ENCODE data around the gene SIN3B. TPM values are rescaled to one million over a fixed set of nuclear protein-coding genes. Genes with fewer than 3 reads are reported as not detected.

Gene SIN3B
- total and polyA plus RNA-seq, 9 of the 15 experiments (the other 6 are each of a cell fraction or from before 2014, with no cell fraction given), result 0.51 to 34.2 (median 14.3) TPM

DNA sequence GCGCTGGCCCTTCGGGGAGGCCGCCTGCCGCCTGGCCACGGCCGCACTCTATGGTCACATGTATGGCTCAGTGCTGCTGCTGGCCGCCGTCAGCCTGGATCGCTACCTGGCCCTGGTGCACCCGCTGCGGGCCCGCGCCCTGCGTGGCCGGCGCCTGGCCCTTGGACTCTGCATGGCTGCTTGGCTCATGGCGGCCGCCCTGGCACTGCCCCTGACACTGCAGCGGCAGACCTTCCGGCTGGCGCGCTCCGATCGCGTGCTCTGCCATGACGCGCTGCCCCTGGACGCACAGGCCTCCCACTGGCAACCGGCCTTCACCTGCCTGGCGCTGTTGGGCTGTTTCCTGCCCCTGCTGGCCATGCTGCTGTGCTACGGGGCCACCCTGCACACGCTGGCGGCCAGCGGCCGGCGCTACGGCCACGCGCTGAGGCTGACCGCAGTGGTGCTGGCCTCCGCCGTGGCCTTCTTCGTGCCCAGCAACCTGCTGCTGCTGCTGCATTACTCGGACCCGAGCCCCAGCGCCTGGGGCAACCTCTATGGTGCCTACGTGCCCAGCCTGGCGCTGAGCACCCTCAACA lies 60.8 kb downstream of the SIN3B start (continued):
- TF ChIP-seq ZNF780A (CRISPR knock-in tag; IDR thresholded peaks at IDR 0.05), result no peak
- no peak for TF ChIP-seq PTTG1 (tag; IDR thresholded peaks at IDR 0.05; ENCODE audit: low read depth)
- TF ChIP-seq RFX7 (CRISPR knock-in tag; IDR thresholded peaks at IDR 0.05), result no peak
- TF ChIP-seq NONO (IDR thresholded peaks at IDR 0.05; ENCODE audit: low read depth in 2 of 2, low read length in 1 of 2), result peak; percentile 33 to 55; a peak in 1 of 4 replicates
- no peak for TF ChIP-seq ZNF253 (CRISPR knock-in tag; conservative IDR thresholded peaks at IDR 0.05)
- peak; percentile 76; the same call in 1 of the 2 replicates for TF ChIP-seq ZNF347 (CRISPR knock-in tag; IDR thresholded peaks at IDR 0.05; ENCODE audit: low read depth)
- TF ChIP-seq ZBTB9 (CRISPR knock-in tag; IDR thresholded peaks at IDR 0.05), result peak; percentile 93; the same call in 1 of the 2 replicates
- no peak for TF ChIP-seq TEAD4 (IDR thresholded peaks at IDR 0.05; ENCODE audit: low read length)
- TF ChIP-seq TEAD4 (CRISPR knock-in tag; IDR thresholded peaks at IDR 0.05; ENCODE audit: borderline replicate concordance), result no peak
- TF ChIP-seq MTA2 (IDR thresholded peaks at IDR 0.05; ENCODE audit: low read depth), result no peak
- TF ChIP-seq ZNF184 (CRISPR knock-in tag; IDR thresholded peaks at IDR 0.05), result no peak
- no peak for TF ChIP-seq ZNF140 (CRISPR knock-in tag; IDR thresholded peaks at IDR 0.05)
- TF ChIP-seq ZNF444 (CRISPR knock-in tag; IDR thresholded peaks at IDR 0.05), result no peak
- TF ChIP-seq SMARCA4 (IDR thresholded peaks at IDR 0.05), result no peak
- no peak for TF ChIP-seq RNF219 (CRISPR knock-in tag; IDR thresholded peaks at IDR 0.05)
- TF ChIP-seq CAMTA2 (CRISPR knock-in tag; conservative IDR thresholded peaks at IDR 0.05), result no peak
- TF ChIP-seq SMARCA5 (IDR thresholded peaks at IDR 0.05), result no peak
- peak; percentile 37 to 80 (median 71) for TF ChIP-seq YY1 (IDR thresholded peaks at IDR 0.05; ENCODE audit: borderline replicate concordance in 1 of 3, control insufficient read depth in 1 of 3, extremely low read depth in 1 of 3, insufficient read depth in 3 of 3, insufficient read length in 1 of 3, insufficient replicate concordance in 2 of 3, low read depth in 1 of 3, low read length in 2 of 3)
- no peak for TF ChIP-seq LARP7 (IDR thresholded peaks at IDR 0.05)
- TF ChIP-seq E2F1 (CRISPR knock-in tag; IDR thresholded peaks at IDR 0.05), result peak; percentile 86; the same call in 1 of the 2 replicates
- TF ChIP-seq EZH2 (IDR thresholded peaks at IDR 0.05; ENCODE audit: borderline replicate concordance, low read depth, low read length), result no peak
- peak; percentile 57 for TF ChIP-seq ETV1 (tag; conservative IDR thresholded peaks at IDR 0.05; ENCODE audit: low read depth)
- TF ChIP-seq ATF7 (IDR thresholded peaks at IDR 0.05), result no peak
- TF ChIP-seq ZNF449 (CRISPR knock-in tag; IDR thresholded peaks at IDR 0.05), result 0 out of 2 replicates have a peak, but pooled peaks have one; percentile 5
